ENCODE results near the gene CLCN2.

CLCN2 gene

GRCh38 chr3:184358124-184358767, 3.2 kb downstream of the CLCN2 start:
- Histone ChIP-seq H3K27ac (ENCODE audit: low read length) (no peak overlapping the region), H3K9ac (ENCODE audit: low read length) (no peak overlapping the region), H3K36me3 (replicated peaks; ENCODE audit: insufficient read depth, low read length) (no peaks in the 10 kb centered on the region), H3K9me2 (replicated peaks; ENCODE audit: insufficient read depth, low read length) (no peaks in the 10 kb centered on the region), H2AFZ (ENCODE audit: low read length) (no peak overlapping the region), H4K20me1 (ENCODE audit: insufficient read depth, low read length) (no peaks in the 10 kb centered on the region), H3K79me2 (ENCODE audit: low read length) (peaks cover 5% of the 10 kb centered on the region), H3K9me3 (replicated peaks; ENCODE audit: insufficient read depth, low read length) (no peaks in the 10 kb centered on the region), H3F3A (ENCODE audit: insufficient read depth, low read length) (peaks cover 14% of the 10 kb centered on the region), H3K27me3 (replicated peaks; ENCODE audit: insufficient read depth, low read length) (no peaks in the 10 kb centered on the region), H3K4me3 (ENCODE audit: low read length) (no peak overlapping the region), H3K4me1 (ENCODE audit: low read length) (no peaks in the 10 kb centered on the region), H3K4me2 (ENCODE audit: low read depth, low read length) (no peak overlapping the region)
- DNase-seq: no peak
- no peak for TF ChIP-seq EZH2 (optimal IDR thresholded peaks at IDR 0.05; ENCODE audit: low read depth, low read length)
- no peak for TF ChIP-seq EZH2phosphoT487 (IDR thresholded peaks at IDR 0.05; ENCODE audit: low read length)
- TF ChIP-seq CTCF (IDR thresholded peaks at IDR 0.05; ENCODE audit: low read length): no peak

- H3K79me2 ChIP-seq (ENCODE audit: low read length): peaks cover 5% of the 10 kb centered on the region; the same call in 1 of the 2 replicates
- TF ChIP-seq EZH2 (optimal IDR thresholded peaks at IDR 0.05; ENCODE audit: low read depth, low read length): no peak
- no peak for TF ChIP-seq EZH2phosphoT487 (IDR thresholded peaks at IDR 0.05; ENCODE audit: low read length)
- TF ChIP-seq CTCF (IDR thresholded peaks at IDR 0.05; ENCODE audit: low read length): no peak
- no peaks in the 10 kb centered on the region for H3K9me2 ChIP-seq (replicated peaks; ENCODE audit: insufficient read depth, low read length)
- no peak overlapping the region for H3K4me3 ChIP-seq (ENCODE audit: low read length)
- no peak overlapping the region for H3K27ac ChIP-seq (ENCODE audit: low read length)
- H3K36me3 ChIP-seq (replicated peaks; ENCODE audit: insufficient read depth, low read length): no peaks in the 10 kb centered on the region
- no peak overlapping the region for H3K4me2 ChIP-seq (ENCODE audit: low read depth, low read length)
- no peak for DNase-seq
- no peaks in the 10 kb centered on the region for H3K9me3 ChIP-seq (replicated peaks; ENCODE audit: insufficient read depth, low read length)
- H3F3A ChIP-seq (ENCODE audit: insufficient read depth, low read length): peaks cover 9% of the 10 kb centered on the region
- no peaks in the 10 kb centered on the region for H4K20me1 ChIP-seq (ENCODE audit: insufficient read depth, low read length)
- no peak overlapping the region for H3K9ac ChIP-seq (ENCODE audit: low read length)
- H2AFZ ChIP-seq (ENCODE audit: low read length): no peak overlapping the region
- no peaks in the 10 kb centered on the region for H3K4me1 ChIP-seq (ENCODE audit: low read length)
- H3K27me3 ChIP-seq (replicated peaks; ENCODE audit: insufficient read depth, low read length): no peaks in the 10 kb centered on the region
These were observed 3.9 kb downstream of the CLCN2 start for GRCh38 chr3:184357248-184358123.

GRCh38 chr3:184355261-184356040, 6.0 kb downstream of the CLCN2 start:
- no peaks in the 10 kb centered on the region for H3K4me1 ChIP-seq (ENCODE audit: low read length)
- TF ChIP-seq CTCF (IDR thresholded peaks at IDR 0.05; ENCODE audit: low read length) (no peak), EZH2phosphoT487 (IDR thresholded peaks at IDR 0.05; ENCODE audit: low read length) (no peak), EZH2 (optimal IDR thresholded peaks at IDR 0.05; ENCODE audit: low read depth, low read length) (no peak)
- no peaks in the 10 kb centered on the region for H3K79me2 ChIP-seq (ENCODE audit: low read length)
- no peak overlapping the region for H3K27ac ChIP-seq (ENCODE audit: low read length)
- H3K36me3 ChIP-seq (replicated peaks; ENCODE audit: insufficient read depth, low read length): no peaks in the 10 kb centered on the region
- no peak overlapping the region for H3K4me3 ChIP-seq (ENCODE audit: low read length)
- no peaks in the 10 kb centered on the region for H3K9me2 ChIP-seq (replicated peaks; ENCODE audit: insufficient read depth, low read length)
- H3K9me3 ChIP-seq (replicated peaks; ENCODE audit: insufficient read depth, low read length): no peaks in the 10 kb centered on the region
- H3K4me2 ChIP-seq (ENCODE audit: low read depth, low read length): no peak overlapping the region
- no peak overlapping the region for H3K9ac ChIP-seq (ENCODE audit: low read length)
- H4K20me1 ChIP-seq (ENCODE audit: insufficient read depth, low read length): no peaks in the 10 kb centered on the region
- no peaks in the 10 kb centered on the region for H3F3A ChIP-seq (ENCODE audit: insufficient read depth, low read length)
- DNase-seq: no peak
- no peaks in the 10 kb centered on the region for H3K27me3 ChIP-seq (replicated peaks; ENCODE audit: insufficient read depth, low read length)
- no peak overlapping the region for H2AFZ ChIP-seq (ENCODE audit: low read length)
